HCT116 (cell line): Measurements from ENCODE around the gene GPR6. TPM values are rescaled to one million over a fixed set of nuclear protein-coding genes. Genes with fewer than 3 reads are reported as not detected.

Experiments used
- ATAC-seq: fragments of 200-7000 bp; cut with Tn5 transposase; 2 replicates; pipeline ENCODE4 v1.9.1; 2020; ENCODE audit warnings: mild to moderate bottlenecking, moderate library complexity
- BruUV-seq: library from RNA; stranded (reverse); fragments of 400-500 nt; replicated peaks from 2 replicates; lab custom pipeline; 2021; lab: Mats Ljungman, UMichigan
- CTCF ChIA-PET: fragments of 300-600 bp; sonication (Branson Sonifier 250); formaldehyde crosslinking; loops from one replicate; lab custom pipeline; 2021; ENCODE audit warnings: antibody characterized with exemption; lab: Charles Lee
- POLR2A ChIA-PET: fragments of 300-600, 350-600 bp; sonication (Branson Sonifier 250); formaldehyde crosslinking; loops from one replicate; lab custom pipeline; 2021; ENCODE audit warnings: antibody characterized with exemption; lab: Charles Lee
- RAD21 ChIA-PET, 2 experiments: fragments of 300-600 bp; sonication (Branson Sonifier 250); formaldehyde crosslinking; loops; one replicate each; lab custom pipeline; 2023; ENCODE audit warnings: low total read pairs in 2 of 2; ENCODE audit not compliant: uncharacterized antibody in 2 of 2, unreplicated experiment in 2 of 2, low non-redundant PET in 1 of 2; lab: Charles Lee
- DNase-seq: peaks from one replicate; pipeline ENCODE4 v3.0.0-alpha.2; 2010; ENCODE audit warnings: low read depth, low spot score
- H2AFZ ChIP-seq: fragments of 200-600 bp; shearing (Covaris generic), sonication (generic); 2 replicates; pipeline ENCODE4 v1.6.1; 2017; ENCODE audit warnings: low read depth, mixed run types, mixed read lengths, antibody characterized with exemption, low read length; ENCODE audit not compliant: poor library complexity, severe bottlenecking
- H3K27ac ChIP-seq: 2 replicates; pipeline ENCODE4 v1.5.1; 2012; ENCODE audit warnings: low read depth, low read length
- H3K27me3 ChIP-seq: fragments of 200-600 bp; sonication (generic); 2 replicates; pipeline ENCODE4 v1.6.1; 2016; ENCODE audit warnings: mixed run types, low read length, mixed read lengths; ENCODE audit not compliant: insufficient read depth
- H3K36me3 ChIP-seq, 2 experiments: fragments of 200-500 bp in 1 of 2; fragments of 200-600 bp in 1 of 2; sonication (Bioruptor generic) in 1 of 2; sonication (generic) in 1 of 2; 2 replicates each; pipeline versions ENCODE4 v1.5.1 to v1.6.1; 2014 to 2016; ENCODE audit warnings: low read length in 2 of 2, inconsistent platforms in 1 of 2, mixed read lengths in 1 of 2, mixed run types in 1 of 2; ENCODE audit not compliant: insufficient read depth in 2 of 2, control insufficient read depth in 1 of 2
- H3K4me1 ChIP-seq, 2 experiments: fragments of 200-600 bp in 1 of 2; sonication (generic) in 1 of 2; 2 replicates each; pipeline versions ENCODE4 v1.5.1 to v1.6.1; 2012 to 2017; ENCODE audit warnings: low read length in 2 of 2, inconsistent platforms in 1 of 2, mild to moderate bottlenecking in 1 of 2, mixed read lengths in 1 of 2, mixed run types in 1 of 2, moderate library complexity in 1 of 2; ENCODE audit not compliant: insufficient read depth in 2 of 2, control insufficient read depth in 1 of 2
- H3K4me2 ChIP-seq: fragments of 200-600 bp; sonication (generic); 2 replicates; pipeline ENCODE4 v1.6.1; 2017; ENCODE audit warnings: mixed run types, low read length, mixed read lengths
- H3K4me3 ChIP-seq, 2 experiments: fragments of 200-600 bp in 1 of 2; sonication (generic) in 1 of 2; replicated peaks in 1 of 2; 2 replicates each; pipeline ENCODE4 v1.5.1; 2011 to 2016; ENCODE audit warnings: low read length in 2 of 2, control low read depth in 1 of 2, low read depth in 1 of 2, mild to moderate bottlenecking in 1 of 2, mixed read lengths in 1 of 2, mixed run types in 1 of 2
- H3K79me2 ChIP-seq: fragments of 200-600 bp; sonication (generic); 2 replicates; pipeline ENCODE4 v1.6.1; 2017; ENCODE audit warnings: mild to moderate bottlenecking, mixed run types, low read length, moderate library complexity, mixed read lengths; ENCODE audit not compliant: insufficient read depth
- H3K9ac ChIP-seq: fragments of 200-600 bp; sonication (generic); 2 replicates; pipeline ENCODE4 v1.6.1; 2016; ENCODE audit warnings: low read length, mixed read lengths
- H3K9me2 ChIP-seq: fragments of 200-600 bp; sonication (generic), shearing (Covaris generic); 2 replicates; pipeline ENCODE4 v1.6.1; 2017; ENCODE audit warnings: mixed run types, mild to moderate bottlenecking, moderate library complexity; ENCODE audit not compliant: insufficient read depth
- H3K9me3 ChIP-seq, 2 experiments: fragments of 200-500 bp in 1 of 2; fragments of 200-600 bp in 1 of 2; sonication (Bioruptor generic) in 1 of 2; sonication (generic) in 1 of 2; 2 replicates each; pipeline ENCODE4 v1.6.1; 2014 to 2017; ENCODE audit warnings: low read length in 2 of 2, mixed read lengths in 2 of 2, inconsistent platforms in 1 of 2, low read depth in 1 of 2, mild to moderate bottlenecking in 1 of 2, mixed run types in 1 of 2, moderate library complexity in 1 of 2; ENCODE audit not compliant: control insufficient read depth in 1 of 2, insufficient read depth in 1 of 2
- H4K20me1 ChIP-seq: fragments of 200-600 bp; sonication (generic), shearing (Covaris generic); 2 replicates; pipeline ENCODE4 v1.6.1; 2017; ENCODE audit warnings: mixed run types, mild to moderate bottlenecking, moderate library complexity; ENCODE audit not compliant: insufficient read depth
- ATF3 ChIP-seq: IDR thresholded peaks from 2 replicates; pipeline ENCODE4 v1.6.1; 2012
- EGR1 ChIP-seq: IDR thresholded peaks from 2 replicates; pipeline ENCODE4 v1.6.1; 2012; ENCODE audit warnings: low read depth
- ELF1 ChIP-seq: IDR thresholded peaks from 2 replicates; pipeline ENCODE4 v1.6.1; 2012; ENCODE audit warnings: low read depth, borderline replicate concordance
- EZH2 ChIP-seq: fragments of 200-600 bp; sonication (generic); IDR thresholded peaks from 2 replicates; pipeline ENCODE4 v1.6.1; 2017; ENCODE audit warnings: antibody characterized with exemption, mixed run types
- EZH2phosphoT487 ChIP-seq: fragments of 200-600 bp; IDR thresholded peaks from 2 replicates; pipeline ENCODE4 v1.6.1; 2018; ENCODE audit warnings: antibody characterized with exemption, borderline replicate concordance
- FOSL1 ChIP-seq: IDR thresholded peaks from 2 replicates; pipeline ENCODE4 v1.6.1; 2012; ENCODE audit warnings: low read depth
- RAD21 ChIP-seq: IDR thresholded peaks from 2 replicates; pipeline ENCODE4 v1.6.1; 2012; ENCODE audit warnings: low read depth, mild to moderate bottlenecking
- SIN3A ChIP-seq: IDR thresholded peaks from 2 replicates; pipeline ENCODE4 v1.6.1; 2012; ENCODE audit warnings: low read depth
- SP1 ChIP-seq: IDR thresholded peaks from 2 replicates; pipeline ENCODE4 v1.6.1; 2012; ENCODE audit warnings: low read depth
- SRF ChIP-seq: IDR thresholded peaks from 2 replicates; pipeline ENCODE4 v1.6.1; 2012; ENCODE audit warnings: low read depth
- YY1 ChIP-seq: IDR thresholded peaks from 2 replicates; pipeline ENCODE4 v1.6.1; 2011; ENCODE audit warnings: low read length, low read depth, moderate library complexity, mild to moderate bottlenecking; ENCODE audit not compliant: insufficient replicate concordance; ENCODE audit errors: extremely low read depth
- ZFX ChIP-seq: fragments of 450-650 bp; IDR thresholded peaks from 2 replicates; pipeline ENCODE4 v1.6.1; 2017
- ZNF274 ChIP-seq: fragments of 200-500 bp; sonication (Bioruptor generic); IDR thresholded peaks from 2 replicates; pipeline ENCODE4 v1.6.1; 2014; ENCODE audit warnings: mild to moderate bottlenecking, low read depth, low read length, inconsistent platforms
- intact Hi-C: fragments of 100-400 bp; cut with micrococcal nuclease; formaldehyde crosslinking; loops from 2 replicates; pipeline ENCODE4 v1.10.0; 2022
- total RNA-seq: library from RNA; stranded (reverse); gene quantifications from one replicate; pipeline ENCODE4 v1.2.1, GENCODE V29; 2021; ENCODE audit not compliant: unreplicated experiment
- TF ChIP-seq, protein P1 (sequence below): IDR thresholded peaks from 2 replicates; pipeline ENCODE4 v1.6.1; 2011; ENCODE audit warnings: mild to moderate bottlenecking, low read length, moderate library complexity; ENCODE audit not compliant: insufficient replicate concordance; ENCODE audit errors: extremely low read depth
- TF ChIP-seq, protein P2 (sequence below), 3 experiments: fragments of 200-600 bp in 1 of 3; sonication (generic) in 1 of 3; IDR thresholded peaks in 2 of 3; conservative IDR thresholded peaks in 1 of 3; 2 replicates each; pipeline ENCODE4 v1.5.1; 2012 to 2017; ENCODE audit warnings: low read depth in 2 of 3, low read length in 2 of 3, antibody characterized with exemption in 1 of 3, borderline replicate concordance in 1 of 3, control low read depth in 1 of 3, mild to moderate bottlenecking in 1 of 3, mixed read lengths in 1 of 3, mixed run types in 1 of 3, moderate library complexity in 1 of 3; ENCODE audit not compliant: insufficient read depth in 1 of 3

Gene GPR6
- total RNA-seq, 1 experiment from 2014 or later = not detected

DNA sequence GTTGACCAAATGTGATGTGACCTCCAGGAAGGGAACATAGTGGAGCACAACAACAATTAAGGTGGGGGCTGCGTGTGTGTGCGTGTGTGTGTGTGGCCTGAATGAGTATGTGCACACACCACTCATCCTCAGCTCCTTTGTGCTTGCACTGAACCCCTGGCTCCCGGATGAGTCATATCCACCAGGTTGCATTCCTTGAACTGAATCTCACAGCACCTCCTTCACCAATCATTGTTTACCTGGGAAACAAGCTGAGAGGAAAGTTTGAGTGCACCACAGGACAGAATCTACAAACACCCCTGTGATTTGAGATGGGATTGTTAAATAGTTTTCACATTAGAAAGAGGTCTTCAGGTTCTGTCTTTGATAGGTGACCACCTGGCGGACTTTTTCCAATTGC lies 33.7 kb upstream of the GPR6 start (continued):
- TF ChIP-seq, protein P1, sequence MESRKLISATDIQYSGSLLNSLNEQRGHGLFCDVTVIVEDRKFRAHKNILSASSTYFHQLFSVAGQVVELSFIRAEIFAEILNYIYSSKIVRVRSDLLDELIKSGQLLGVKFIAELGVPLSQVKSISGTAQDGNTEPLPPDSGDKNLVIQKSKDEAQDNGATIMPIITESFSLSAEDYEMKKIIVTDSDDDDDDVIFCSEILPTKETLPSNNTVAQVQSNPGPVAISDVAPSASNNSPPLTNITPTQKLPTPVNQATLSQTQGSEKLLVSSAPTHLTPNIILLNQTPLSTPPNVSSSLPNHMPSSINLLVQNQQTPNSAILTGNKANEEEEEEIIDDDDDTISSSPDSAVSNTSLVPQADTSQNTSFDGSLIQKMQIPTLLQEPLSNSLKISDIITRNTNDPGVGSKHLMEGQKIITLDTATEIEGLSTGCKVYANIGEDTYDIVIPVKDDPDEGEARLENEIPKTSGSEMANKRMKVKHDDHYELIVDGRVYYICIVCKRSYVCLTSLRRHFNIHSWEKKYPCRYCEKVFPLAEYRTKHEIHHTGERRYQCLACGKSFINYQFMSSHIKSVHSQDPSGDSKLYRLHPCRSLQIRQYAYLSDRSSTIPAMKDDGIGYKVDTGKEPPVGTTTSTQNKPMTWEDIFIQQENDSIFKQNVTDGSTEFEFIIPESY = no peak
- TF ChIP-seq SIN3A = 0 out of 2 replicates have a peak, but pooled peaks have one; percentile 8
- peak; percentile 72 for TF ChIP-seq FOSL1
- TF ChIP-seq ELF1 = no peak
- no peak for TF ChIP-seq ZFX
- peak; percentile 37; the same call in 1 of the 2 replicates for TF ChIP-seq SP1
- TF ChIP-seq, protein P2, sequence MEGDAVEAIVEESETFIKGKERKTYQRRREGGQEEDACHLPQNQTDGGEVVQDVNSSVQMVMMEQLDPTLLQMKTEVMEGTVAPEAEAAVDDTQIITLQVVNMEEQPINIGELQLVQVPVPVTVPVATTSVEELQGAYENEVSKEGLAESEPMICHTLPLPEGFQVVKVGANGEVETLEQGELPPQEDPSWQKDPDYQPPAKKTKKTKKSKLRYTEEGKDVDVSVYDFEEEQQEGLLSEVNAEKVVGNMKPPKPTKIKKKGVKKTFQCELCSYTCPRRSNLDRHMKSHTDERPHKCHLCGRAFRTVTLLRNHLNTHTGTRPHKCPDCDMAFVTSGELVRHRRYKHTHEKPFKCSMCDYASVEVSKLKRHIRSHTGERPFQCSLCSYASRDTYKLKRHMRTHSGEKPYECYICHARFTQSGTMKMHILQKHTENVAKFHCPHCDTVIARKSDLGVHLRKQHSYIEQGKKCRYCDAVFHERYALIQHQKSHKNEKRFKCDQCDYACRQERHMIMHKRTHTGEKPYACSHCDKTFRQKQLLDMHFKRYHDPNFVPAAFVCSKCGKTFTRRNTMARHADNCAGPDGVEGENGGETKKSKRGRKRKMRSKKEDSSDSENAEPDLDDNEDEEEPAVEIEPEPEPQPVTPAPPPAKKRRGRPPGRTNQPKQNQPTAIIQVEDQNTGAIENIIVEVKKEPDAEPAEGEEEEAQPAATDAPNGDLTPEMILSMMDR (IDR thresholded peaks at IDR 0.05 in 2 of 3, conservative IDR thresholded peaks at IDR 0.05 in 1 of 3; ENCODE audit: borderline replicate concordance in 1 of 3, insufficient read depth in 1 of 3, low read depth in 2 of 3, low read length in 2 of 3) = no peak

- Histone ChIP-seq H2AFZ (peak overlapping the region; percentile 86), H3K79me2 (no peaks in the 10 kb centered on the region), H3K9me2 (no peaks in the 10 kb centered on the region), H3K9me3 (no peaks in the 10 kb centered on the region), H3K4me3 (no peak overlapping the region), H3K27ac (no peak overlapping the region), H3K4me2 (peak overlapping the region; percentile 55)
- CTCF ChIA-PET = interaction anchor here (0.7 kb wide), 1 partner anchor 95 kb away, joined by 3 read pairs; no protein-coding TSS in a partner anchor
- POLR2A ChIA-PET = no interaction called here
- TF ChIP-seq EGR1 (no peak), EZH2phosphoT487 (no peak), SIN3A (no peak), YY1 (no peak), SP1 (no peak), RAD21 (no peak), SRF (no peak), EZH2 (no peak), ZNF274 (no peak), ATF3 (no peak)
- TF ChIP-seq, protein P2 (IDR thresholded peaks at IDR 0.05 in 2 of 3, conservative IDR thresholded peaks at IDR 0.05 in 1 of 3; ENCODE audit: borderline replicate concordance in 1 of 3, insufficient read depth in 1 of 3, low read depth in 2 of 3, low read length in 2 of 3) = no peak
- TF ChIP-seq, all 23 proteins: peak for 0
- Histone ChIP-seq H3K36me3 (no peaks in the 10 kb centered on the region), H4K20me1 (no peaks in the 10 kb centered on the region), H3K27me3 (no peaks in the 10 kb centered on the region), H3K9ac (no peak overlapping the region), H3K4me1 (peaks cover 12 to 29% of the 10 kb centered on the region in 2 experiments)
- RAD21 ChIA-PET = no interaction called here
- DNase-seq (no peak), ATAC-seq (no peak)
- no TSS peak for BruUV-seq
- intact Hi-C loops = no loop called here
Measured at GRCh38 chr6:109945091-109945490, 33.0 kb upstream of the GPR6 start.
